Superior temporal gyrus (tissue), 1 donor: Measurements from ENCODE around the gene PPP1R11.

Source experiments
- DNase-seq: peaks from one replicate; pipeline ENCODE4 v3.0.0-alpha.2; 2016; ENCODE audit errors: extremely low spot score

The PPP1R11 gene

GRCh38 chr6:30061858-30062458, 5.0 kb upstream of the PPP1R11 start:
- DNase-seq, result peak; percentile 30

DNA sequence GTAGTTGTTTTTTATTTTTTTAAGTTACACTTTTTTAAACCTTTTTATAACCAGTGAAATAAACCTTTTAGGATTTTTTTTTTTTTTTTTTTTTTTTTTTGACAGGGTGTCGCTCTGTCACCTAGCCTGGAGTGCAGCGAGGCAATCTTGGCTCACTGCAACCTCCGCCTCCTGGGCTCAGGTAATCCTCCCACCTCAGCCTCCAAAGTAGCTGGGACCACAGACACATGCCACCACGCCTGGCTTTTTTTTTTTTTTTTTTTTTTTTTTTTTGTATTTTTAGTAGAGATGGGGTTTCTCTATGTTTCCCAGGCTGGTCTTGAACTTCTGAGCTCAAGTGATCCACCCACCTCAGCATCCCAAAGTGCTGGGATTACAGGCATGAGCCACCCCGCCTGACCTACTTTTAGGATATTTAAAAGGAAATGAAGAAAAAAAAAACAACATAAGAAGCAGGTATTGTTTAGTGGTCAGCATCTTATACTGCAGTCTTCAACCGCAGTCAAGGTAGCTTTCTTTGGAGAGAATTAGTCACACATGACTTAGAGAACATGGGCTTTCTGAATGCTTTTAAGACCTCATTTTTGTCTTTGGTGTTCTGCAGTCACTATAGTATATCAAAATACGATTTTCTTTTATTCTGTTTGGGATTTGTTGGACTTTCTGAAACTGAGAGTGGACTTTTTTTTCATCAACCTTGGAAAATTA, 4.4 kb upstream of the PPP1R11 start:
- DNase-seq, result no peak

DNA sequence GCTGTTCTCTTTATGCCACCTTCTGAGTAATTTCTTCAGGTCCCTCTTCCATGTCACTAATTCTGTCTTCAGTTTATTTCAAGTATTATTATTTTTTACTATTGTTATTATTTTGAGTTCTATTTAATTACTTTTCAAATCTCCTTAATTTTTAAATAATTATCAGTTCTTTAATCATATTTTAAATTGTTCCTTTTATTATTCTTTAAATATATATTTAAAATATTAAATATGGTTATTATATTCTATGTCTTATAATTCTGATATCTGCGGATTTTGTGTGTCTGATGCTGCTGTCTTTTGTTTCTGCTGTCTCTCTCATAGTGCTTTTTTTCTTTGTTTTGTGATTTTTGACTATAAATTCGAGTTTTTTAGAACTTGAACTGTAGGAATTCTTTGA, 3.7 kb upstream of the PPP1R11 start:
- DNase-seq, result no peak

DNA sequence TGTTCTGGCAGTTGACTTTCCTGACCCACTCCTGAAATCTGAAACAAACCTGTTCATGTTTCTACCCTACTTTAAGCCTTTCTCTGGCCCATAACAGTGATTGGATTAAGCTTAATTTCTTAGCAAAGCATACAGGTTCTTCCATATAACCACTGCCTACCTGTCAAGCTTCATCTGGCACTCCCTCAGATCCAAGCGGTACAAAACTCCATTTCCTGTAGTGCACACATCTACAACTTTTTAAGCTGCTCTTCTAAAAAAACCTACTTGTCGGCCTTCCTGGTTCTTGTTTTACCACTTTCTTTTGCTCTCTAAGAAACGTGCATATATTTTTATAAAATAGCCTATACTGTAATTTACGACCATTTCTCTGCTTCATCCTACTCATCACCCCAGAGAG, 916 bp upstream of the PPP1R11 start:
- DNase-seq, result no peak

- DNase-seq, result no peak
These were observed 602 bp downstream of the PPP1R11 start for GRCh38 chr6:30067460-30068139.

DNA sequence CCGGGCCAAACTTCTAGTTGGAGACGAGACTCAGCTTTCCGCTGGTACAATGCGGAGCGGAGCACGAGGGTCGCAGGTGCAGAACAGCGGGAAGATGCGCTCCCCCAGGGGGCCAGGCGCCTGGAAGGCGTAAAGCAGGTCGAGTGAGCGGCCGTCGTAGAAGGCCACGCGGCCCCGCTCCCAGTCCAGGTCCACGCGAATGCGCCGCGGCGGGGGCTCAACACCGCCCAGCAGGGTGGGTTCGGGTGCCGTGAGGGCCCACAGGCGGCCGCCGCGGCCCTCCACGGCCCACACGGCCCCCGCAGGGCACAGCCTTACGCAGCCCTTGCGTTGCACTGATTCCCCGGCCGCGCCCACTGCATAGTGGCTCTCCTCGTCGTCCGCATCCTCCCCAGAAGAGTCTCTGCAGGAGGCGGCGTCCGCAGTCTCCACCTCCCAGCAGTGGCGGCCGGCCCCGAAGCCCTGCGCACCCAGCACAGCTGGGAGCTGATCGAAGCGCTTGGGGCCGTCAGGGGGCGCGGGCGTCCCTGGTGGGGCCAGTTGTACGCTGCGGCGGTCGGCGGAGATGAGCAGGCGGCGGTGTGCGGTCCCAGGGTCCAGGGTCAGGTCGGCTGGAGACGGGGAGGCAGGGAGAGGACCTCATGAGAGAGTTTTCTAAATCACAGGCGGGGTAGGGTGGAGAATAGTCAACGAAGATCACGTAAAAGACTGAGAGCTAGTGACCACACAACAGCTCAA, 4.3 kb downstream of the PPP1R11 start:
- no peak for DNase-seq

DNA sequence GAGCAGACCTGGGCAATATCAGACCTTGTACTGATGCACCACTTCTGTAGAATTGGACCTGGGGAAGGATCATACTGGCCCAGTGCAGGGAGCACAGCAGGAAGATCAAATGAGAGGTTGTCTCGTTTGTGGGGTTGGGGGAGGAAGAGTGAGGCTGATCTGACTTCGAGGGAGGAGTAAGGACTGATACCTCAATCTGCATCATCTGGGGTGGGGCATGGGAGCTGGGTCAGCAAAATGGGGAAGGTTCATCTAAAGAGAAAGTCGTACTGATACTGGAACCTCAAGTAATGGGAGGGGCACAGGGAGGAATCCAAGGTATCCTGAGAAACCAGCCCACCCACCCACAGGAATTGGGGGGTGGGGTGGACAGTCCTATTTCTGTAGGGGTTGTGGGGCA, 4.9 kb downstream of the PPP1R11 start:
- DNase-seq, result no peak

DNA sequence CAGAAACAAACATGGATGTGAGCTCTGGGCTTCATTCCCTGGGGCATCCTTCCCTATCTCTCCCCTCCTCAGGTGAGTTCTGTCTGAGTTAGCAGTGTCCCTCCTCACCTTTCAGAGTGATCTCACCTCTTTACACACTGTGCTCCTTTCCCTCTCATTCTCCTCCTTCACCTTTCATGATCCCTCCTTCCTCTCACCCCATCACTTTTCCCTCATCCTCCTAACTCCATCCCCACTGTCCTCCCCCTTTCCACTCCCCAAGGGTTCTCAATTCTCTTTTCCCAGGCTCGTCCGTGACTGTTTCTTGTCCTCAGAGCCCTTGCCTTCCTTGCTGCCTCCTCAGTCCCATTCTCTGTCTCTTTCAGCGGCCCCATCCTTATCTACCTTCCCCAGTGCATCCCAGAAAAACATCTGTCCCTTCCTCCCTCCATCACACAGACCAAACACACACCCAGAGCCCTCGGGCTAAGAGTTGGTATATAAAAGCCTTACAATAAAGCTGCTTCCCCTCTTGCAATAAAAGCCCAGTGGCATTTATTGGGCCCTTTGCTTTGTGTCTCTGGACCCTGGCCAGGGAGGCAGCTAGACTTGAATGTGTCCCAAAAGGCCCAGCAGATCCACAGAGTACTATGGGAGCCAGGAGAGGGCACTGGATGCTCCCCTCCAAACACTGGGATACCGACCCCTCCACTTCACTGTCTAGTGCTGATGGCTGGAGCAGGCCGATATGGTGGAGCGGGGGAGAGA, 6.7 kb downstream of the PPP1R11 start:
- no peak for DNase-seq

GRCh38 chr6:30074331-30075093, 7.5 kb downstream of the PPP1R11 start:
- no peak for DNase-seq

DNA sequence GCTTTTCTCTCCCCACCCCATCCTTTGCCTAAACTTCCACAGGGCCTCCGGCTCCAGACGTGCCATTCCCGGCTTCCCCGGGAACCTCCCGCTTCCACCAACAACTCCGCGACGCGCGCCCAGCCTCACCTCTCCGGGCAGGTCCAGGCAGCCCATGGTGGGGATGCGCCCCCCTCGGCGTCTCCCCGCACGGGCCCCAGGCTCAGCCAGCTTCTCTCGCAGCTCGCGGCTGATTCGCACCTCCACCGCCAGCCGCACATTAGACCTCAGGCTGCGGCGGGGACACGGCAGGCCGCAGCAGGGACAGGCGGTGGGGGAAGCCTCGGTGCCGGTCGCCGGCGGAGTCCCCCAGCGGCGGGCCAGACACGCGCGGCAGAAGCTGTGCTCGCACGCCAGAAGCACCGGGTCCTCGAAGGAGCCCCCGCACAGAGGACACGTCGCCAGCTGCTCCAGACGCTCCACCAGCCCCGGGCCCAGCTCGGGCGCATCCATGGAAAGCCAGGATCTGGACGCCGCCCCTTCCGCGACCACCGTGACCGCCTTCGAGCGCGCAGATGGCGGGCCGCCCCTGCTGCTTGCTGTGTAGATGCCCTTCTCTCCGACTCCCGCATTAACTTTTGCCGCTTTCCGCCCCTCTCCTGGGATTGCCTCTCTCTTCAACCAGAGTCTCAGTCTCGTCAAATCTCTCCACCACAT, 8.2 kb downstream of the PPP1R11 start, which contains the start of gene RNF39:
TSS of gene RNF39 (minus strand) at position 676 of the 696 bp plus-strand sequence. CDS start at position 492, 184 bp downstream.
- no peak for DNase-seq

GRCh38 chr6:30075790-30076732, 9.1 kb downstream of the PPP1R11 start:
- no peak for DNase-seq

GRCh38 chr6:30077218-30077617, 10.2 kb downstream of the PPP1R11 start:
- no peak for DNase-seq

- DNase-seq, result no peak
These were observed 20.9 kb downstream of the PPP1R11 start for GRCh38 chr6:30087876-30088275.

GRCh38 chr6:30091577-30092381, 24.8 kb downstream of the PPP1R11 start:
- DNase-seq, result no peak

GRCh38 chr6:30092852-30093543, 26.0 kb downstream of the PPP1R11 start:
- DNase-seq, result no peak

- DNase-seq, result no peak
These were observed 27.1 kb downstream of the PPP1R11 start for GRCh38 chr6:30093951-30094661.

DNA sequence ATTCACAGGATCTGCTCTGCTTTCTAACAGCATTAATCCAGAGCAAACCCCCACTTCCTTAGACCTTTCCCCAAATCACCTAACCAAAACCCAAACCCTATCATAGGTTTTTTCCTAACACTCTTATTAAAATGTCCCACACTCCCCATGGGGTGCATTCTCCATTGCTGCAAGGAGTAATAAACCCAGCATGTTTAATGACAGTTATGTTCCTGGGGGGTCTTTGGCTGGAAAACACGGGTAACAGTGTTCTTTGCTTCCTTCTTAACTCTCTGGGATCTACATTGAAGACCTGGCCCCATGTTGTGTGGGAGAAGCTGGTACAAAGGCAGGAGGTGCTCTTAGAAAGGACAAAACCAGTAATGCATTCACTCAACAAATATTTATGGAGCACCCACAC, 29.8 kb downstream of the PPP1R11 start:
- DNase-seq, result no peak
